NT2/D1 (cell line): ENCODE measurements around the gene USP31.

Experiments
- YY1 ChIP-seq: IDR thresholded peaks from 2 replicates; pipeline ENCODE4 v1.6.1; 2011; ENCODE audit not compliant: insufficient read length, insufficient read depth
- ZNF274 ChIP-seq: IDR thresholded peaks from 2 replicates; pipeline ENCODE4 v1.6.1; 2011; ENCODE audit warnings: mild to moderate bottlenecking, low read depth, low read length

DNA sequence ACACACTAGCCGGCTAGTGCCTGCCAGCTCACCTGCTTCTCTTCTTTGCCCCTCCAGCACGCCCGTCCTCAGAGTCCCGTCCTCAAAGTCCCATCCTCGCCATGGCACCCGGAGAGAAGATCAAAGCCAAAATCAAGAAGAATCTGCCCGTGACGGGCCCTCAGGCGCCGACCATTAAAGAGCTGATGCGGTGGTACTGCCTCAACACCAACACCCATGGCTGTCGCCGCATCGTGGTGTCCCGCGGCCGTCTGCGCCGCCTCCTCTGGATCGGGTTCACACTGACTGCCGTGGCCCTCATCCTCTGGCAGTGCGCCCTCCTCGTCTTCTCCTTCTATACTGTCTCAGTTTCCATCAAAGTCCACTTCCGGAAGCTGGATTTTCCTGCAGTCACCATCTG is 36.9 kb upstream of the USP31 start:
- TF ChIP-seq ZNF274 (no peak), YY1 (no peak)
